DND-41 (cell line): ENCODE data around the gene ANO3.

Source experiments
- ATAC-seq: fragments of 200-7000 bp; cut with Tn5 transposase; 3 replicates; pipeline ENCODE4 v1.9.1; 2021; ENCODE audit warnings: low read depth; ENCODE audit not compliant: insufficient read depth
- DNase-seq: peaks from one replicate; pipeline ENCODE4 v3.0.0-alpha.2; 2020
- H2AFZ ChIP-seq: 2 replicates; pipeline ENCODE4 v1.6.0; 2012; ENCODE audit warnings: low read depth, low read length
- H3K27ac ChIP-seq: 2 replicates; pipeline ENCODE4 v1.5.1; 2012; ENCODE audit warnings: low read length, inconsistent platforms
- H3K27me3 ChIP-seq: fragments of 200-600 bp; sonication (generic); 2 replicates; pipeline ENCODE4 v1.6.0; 2012; ENCODE audit warnings: low read length, mild to moderate bottlenecking, inconsistent platforms; ENCODE audit not compliant: insufficient read depth, poor library complexity
- H3K36me3 ChIP-seq: 2 replicates; pipeline ENCODE4 v1.5.1; 2012; ENCODE audit warnings: low read length, inconsistent platforms; ENCODE audit not compliant: insufficient read depth
- H3K4me1 ChIP-seq: 2 replicates; pipeline ENCODE4 v1.5.1; 2012; ENCODE audit warnings: mild to moderate bottlenecking, low read length; ENCODE audit not compliant: insufficient read depth
- H3K4me2 ChIP-seq: 2 replicates; pipeline ENCODE4 v1.6.0; 2012; ENCODE audit warnings: mild to moderate bottlenecking, moderate library complexity, low read length, inconsistent platforms; ENCODE audit not compliant: insufficient read depth
- H3K4me3 ChIP-seq, 2 experiments: fragments of 200-600 bp in 1 of 2; shearing (Covaris generic) in 1 of 2; 2 replicates each; pipeline ENCODE4 v1.5.1; 2012 to 2016; ENCODE audit warnings: inconsistent platforms in 2 of 2, low read length in 2 of 2, mild to moderate bottlenecking in 2 of 2, low read depth in 1 of 2, moderate library complexity in 1 of 2
- H3K79me2 ChIP-seq: 2 replicates; pipeline ENCODE4 v1.6.0; 2012; ENCODE audit warnings: low read length, inconsistent platforms; ENCODE audit not compliant: insufficient read depth
- H3K9ac ChIP-seq: 2 replicates; pipeline ENCODE4 v1.6.0; 2012; ENCODE audit warnings: low read depth, mild to moderate bottlenecking, inconsistent platforms, low read length, moderate library complexity
- H3K9me3 ChIP-seq: 2 replicates; pipeline ENCODE4 v1.5.1; 2012; ENCODE audit warnings: low read length, moderate library complexity, mild to moderate bottlenecking, inconsistent platforms; ENCODE audit not compliant: insufficient read depth, severe bottlenecking
- H4K20me1 ChIP-seq: 2 replicates; pipeline ENCODE4 v1.6.0; 2012; ENCODE audit warnings: low read length; ENCODE audit not compliant: insufficient read depth
- EZH2 ChIP-seq: IDR thresholded peaks from 3 replicates; pipeline ENCODE4 v1.6.1; 2012; ENCODE audit warnings: borderline replicate concordance, low read depth, mild to moderate bottlenecking, moderate library complexity, low read length, inconsistent platforms; ENCODE audit not compliant: severe bottlenecking
- TF ChIP-seq, protein P1 (sequence below): IDR thresholded peaks from 2 replicates; pipeline ENCODE4 v1.5.1; 2012; ENCODE audit warnings: borderline replicate concordance, low read length, moderate library complexity, mild to moderate bottlenecking; ENCODE audit not compliant: poor library complexity, severe bottlenecking; ENCODE audit errors: extremely low read depth

Gene ANO3

DNA sequence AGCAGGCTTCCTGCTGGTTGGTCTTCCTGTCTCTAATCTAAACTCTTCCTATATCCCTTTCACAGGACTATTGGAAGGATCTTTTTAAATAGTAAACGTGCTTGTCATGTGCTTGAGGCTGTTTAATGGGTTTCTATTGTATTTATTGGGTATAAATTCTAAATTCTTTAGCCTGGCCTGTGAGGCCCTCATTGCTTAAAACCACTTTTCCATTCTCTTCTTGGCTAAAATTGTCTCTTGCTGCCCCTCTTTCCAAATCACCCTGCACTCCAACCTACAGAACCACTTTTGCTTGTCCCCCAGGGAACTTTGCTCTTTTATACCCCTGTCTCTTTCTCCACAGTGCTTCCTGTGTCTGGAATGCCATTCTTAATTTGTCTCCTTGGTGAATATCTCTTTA lies 286.5 kb downstream of the ANO3 start:
- Histone ChIP-seq H3K27me3 (no peaks in the 10 kb centered on the region), H3K9ac (no peak overlapping the region), H3K9me3 (peaks cover 5% of the 10 kb centered on the region), H3K4me2 (no peak overlapping the region), H3K4me3 (no peak overlapping the region), H4K20me1 (no peaks in the 10 kb centered on the region), H3K79me2 (no peaks in the 10 kb centered on the region), H2AFZ (no peak overlapping the region), H3K36me3 (no peaks in the 10 kb centered on the region), H3K27ac (no peak overlapping the region), H3K4me1 (no peaks in the 10 kb centered on the region)
- no peak for DNase-seq
- TF ChIP-seq EZH2: no peak
- TF ChIP-seq, protein P1, sequence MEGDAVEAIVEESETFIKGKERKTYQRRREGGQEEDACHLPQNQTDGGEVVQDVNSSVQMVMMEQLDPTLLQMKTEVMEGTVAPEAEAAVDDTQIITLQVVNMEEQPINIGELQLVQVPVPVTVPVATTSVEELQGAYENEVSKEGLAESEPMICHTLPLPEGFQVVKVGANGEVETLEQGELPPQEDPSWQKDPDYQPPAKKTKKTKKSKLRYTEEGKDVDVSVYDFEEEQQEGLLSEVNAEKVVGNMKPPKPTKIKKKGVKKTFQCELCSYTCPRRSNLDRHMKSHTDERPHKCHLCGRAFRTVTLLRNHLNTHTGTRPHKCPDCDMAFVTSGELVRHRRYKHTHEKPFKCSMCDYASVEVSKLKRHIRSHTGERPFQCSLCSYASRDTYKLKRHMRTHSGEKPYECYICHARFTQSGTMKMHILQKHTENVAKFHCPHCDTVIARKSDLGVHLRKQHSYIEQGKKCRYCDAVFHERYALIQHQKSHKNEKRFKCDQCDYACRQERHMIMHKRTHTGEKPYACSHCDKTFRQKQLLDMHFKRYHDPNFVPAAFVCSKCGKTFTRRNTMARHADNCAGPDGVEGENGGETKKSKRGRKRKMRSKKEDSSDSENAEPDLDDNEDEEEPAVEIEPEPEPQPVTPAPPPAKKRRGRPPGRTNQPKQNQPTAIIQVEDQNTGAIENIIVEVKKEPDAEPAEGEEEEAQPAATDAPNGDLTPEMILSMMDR: no peak
- ATAC-seq: no peak

DNA sequence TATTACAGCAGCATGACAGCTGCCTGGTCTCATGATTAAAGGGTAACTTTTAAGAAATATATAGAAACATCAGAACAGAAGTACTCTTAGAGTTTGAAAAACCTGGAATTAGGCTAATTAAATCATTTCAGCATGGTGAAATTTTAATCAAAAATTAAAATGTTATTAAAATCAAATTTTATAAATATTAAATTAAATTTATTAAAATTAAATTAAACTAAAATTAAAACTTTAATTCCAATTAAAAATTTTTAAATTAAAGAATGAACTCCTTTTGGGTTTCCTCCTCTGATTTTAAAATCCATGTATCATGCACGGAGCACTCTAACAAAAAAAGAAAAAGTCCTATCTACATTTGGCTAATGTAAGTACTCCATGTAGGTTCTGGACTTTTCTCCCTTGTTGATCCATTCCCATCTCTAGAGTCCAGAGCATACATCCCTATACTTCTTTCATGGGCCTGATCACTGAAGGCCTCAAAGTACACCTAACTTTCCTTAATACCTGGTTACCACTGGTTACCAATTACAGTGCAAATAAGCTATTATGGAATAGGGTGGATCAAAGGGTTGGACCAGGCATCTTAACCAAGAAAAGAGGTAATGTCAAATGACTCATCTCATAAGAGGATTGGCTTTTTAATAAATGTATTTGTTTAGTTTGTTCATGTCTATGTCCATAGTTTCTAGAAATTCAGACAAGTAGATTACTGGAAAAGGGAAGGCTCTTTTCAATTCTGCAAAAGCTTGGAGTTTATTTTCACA lies 288.5 kb downstream of the ANO3 start:
- no peak for DNase-seq
- H3K27ac ChIP-seq: no peak overlapping the region
- TF ChIP-seq, protein P1: no peak
- no peak for TF ChIP-seq EZH2

DNA sequence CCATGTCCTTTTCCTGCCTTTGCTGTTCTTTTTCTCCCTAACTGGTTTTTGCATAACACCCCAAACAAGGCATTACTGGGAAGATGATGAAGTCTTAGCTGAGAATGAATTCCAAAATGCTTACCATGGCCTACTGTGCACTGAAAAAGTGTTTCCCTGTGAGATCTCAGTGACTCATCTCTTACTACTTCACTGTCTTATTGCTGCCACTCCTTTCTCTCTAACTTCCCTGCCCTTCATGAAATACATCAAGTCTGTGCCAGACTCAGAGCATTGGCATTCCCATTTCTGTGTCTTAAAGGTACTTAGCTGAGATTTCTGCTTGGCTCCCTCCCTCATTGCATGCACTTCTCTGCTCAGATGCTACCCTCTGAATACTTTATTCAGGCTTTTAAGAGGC lies 289.2 kb downstream of the ANO3 start:
- H3K4me2 ChIP-seq: no peak overlapping the region

More for the DNA sequence above, 288.5 kb downstream of the ANO3 start:
- Histone ChIP-seq H3K27me3 (no peaks in the 10 kb centered on the region), H3K36me3 (no peaks in the 10 kb centered on the region), H3K4me2 (no peak overlapping the region), H3K4me3 (no peak overlapping the region), H3K9me3 (no peaks in the 10 kb centered on the region), H3K9ac (no peak overlapping the region), H3K79me2 (no peaks in the 10 kb centered on the region), H4K20me1 (no peaks in the 10 kb centered on the region), H2AFZ (no peak overlapping the region), H3K4me1 (no peaks in the 10 kb centered on the region)
- ATAC-seq: no peak

More for the DNA sequence above, 289.2 kb downstream of the ANO3 start:
- Histone ChIP-seq H3K79me2 (no peaks in the 10 kb centered on the region), H3K9ac (no peak overlapping the region), H4K20me1 (no peaks in the 10 kb centered on the region), H3K4me3 (no peak overlapping the region), H3K27ac (no peak overlapping the region), H3K36me3 (no peaks in the 10 kb centered on the region), H3K27me3 (no peaks in the 10 kb centered on the region), H3K9me3 (no peaks in the 10 kb centered on the region), H2AFZ (no peak overlapping the region), H3K4me1 (no peaks in the 10 kb centered on the region)
- DNase-seq (no peak), ATAC-seq (no peak)
- TF ChIP-seq EZH2: no peak
- TF ChIP-seq, protein P1: no peak
